IMR-90 (cell line): ENCODE measurements around the gene SCN10A. TPM values are rescaled to one million over a fixed set of nuclear protein-coding genes. Genes with fewer than 3 reads are reported as not detected.
A peak's percentile ranks its signal among the peaks of the same experiment; 100 is the strongest.

Experiments used
- ATAC-seq: fragments of 200-7000 bp; cut with Tn5 transposase; 2 replicates; pipeline ENCODE4 v1.9.1; 2020; ENCODE audit warnings: low read depth, mild to moderate bottlenecking, moderate library complexity
- BruUV-seq: library from RNA; stranded (reverse); fragments of 400-500 nt; replicated peaks from 2 replicates; lab custom pipeline; 2021; lab: Mats Ljungman, UMichigan
- CTCF ChIA-PET: fragments of 300-600 bp; formaldehyde crosslinking; extraction: SDS; loops from one replicate; lab custom pipeline; 2021; ENCODE audit warnings: antibody characterized with exemption; lab: Yijun Ruan, JAX
- POLR2A ChIA-PET: fragments of 300-600 bp; sonication (Branson Sonifier 250); formaldehyde crosslinking; loops from one replicate; lab custom pipeline; 2022; ENCODE audit warnings: antibody characterized with exemption; ENCODE audit not compliant: unreplicated experiment; lab: Charles Lee
- DNase-seq: peaks from one replicate; pipeline ENCODE4 v3.0.0; 2013
- H2AFZ ChIP-seq: replicated peaks from 2 replicates; pipeline ENCODE3; 2013; ENCODE audit warnings: low read length, mild to moderate bottlenecking; ENCODE audit not compliant: poor library complexity
- H2AK5ac ChIP-seq: 2 replicates; pipeline ENCODE4 v1.6.1; 2013; ENCODE audit warnings: low read depth, low read length, inconsistent platforms
- H2AK9ac ChIP-seq: replicated peaks from 2 replicates; pipeline ENCODE3; 2013; ENCODE audit warnings: mild to moderate bottlenecking, low read depth, low read length, moderate library complexity; ENCODE audit not compliant: poor library complexity
- H2BK120ac ChIP-seq: 2 replicates; pipeline ENCODE4 v1.6.1; 2013; ENCODE audit warnings: low read depth, low read length, inconsistent platforms
- H2BK15ac ChIP-seq: 3 replicates; pipeline ENCODE4 v1.6.1; 2013; ENCODE audit warnings: low read depth, low read length, inconsistent platforms
- H2BK20ac ChIP-seq: 2 replicates; pipeline ENCODE4 v1.6.1; 2013; ENCODE audit warnings: low read depth, mild to moderate bottlenecking, inconsistent platforms, low read length, moderate library complexity
- H2BK5ac ChIP-seq: 2 replicates; pipeline ENCODE4 v1.6.1; 2013; ENCODE audit warnings: mild to moderate bottlenecking, low read depth, low read length, inconsistent platforms; ENCODE audit not compliant: poor library complexity, severe bottlenecking
- H3K14ac ChIP-seq: replicated peaks from 2 replicates; pipeline ENCODE4 v1.6.1; 2013; ENCODE audit warnings: low read depth, low read length, inconsistent platforms
- H3K18ac ChIP-seq: 2 replicates; pipeline ENCODE4 v1.6.1; 2013; ENCODE audit warnings: low read depth, low read length, control low read depth
- H3K23ac ChIP-seq: 2 replicates; pipeline ENCODE4 v1.6.1; 2013; ENCODE audit warnings: low read depth, low read length, inconsistent platforms
- H3K27ac ChIP-seq: 2 replicates; pipeline ENCODE4 v1.5.1; 2013; ENCODE audit warnings: mild to moderate bottlenecking, control low read depth, low read length; ENCODE audit not compliant: insufficient read depth
- H3K27me3 ChIP-seq: 2 replicates; pipeline ENCODE4 v1.6.1; 2013; ENCODE audit warnings: low read length; ENCODE audit not compliant: control insufficient read depth, insufficient read depth
- H3K36me3 ChIP-seq: 2 replicates; pipeline ENCODE4 v1.6.1; 2013; ENCODE audit warnings: low read length, mixed read lengths; ENCODE audit not compliant: control insufficient read depth, insufficient read depth
- H3K4ac ChIP-seq: 2 replicates; pipeline ENCODE4 v1.6.1; 2013; ENCODE audit warnings: low read depth, low read length, inconsistent platforms
- H3K4me1 ChIP-seq: 2 replicates; pipeline ENCODE4 v1.6.1; 2013; ENCODE audit warnings: low read length, mixed read lengths; ENCODE audit not compliant: control insufficient read depth, insufficient read depth
- H3K4me2 ChIP-seq: 2 replicates; pipeline ENCODE4 v1.6.1; 2013; ENCODE audit warnings: low read depth, mild to moderate bottlenecking, control low read depth, low read length, moderate library complexity
- H3K4me3 ChIP-seq: 2 replicates; pipeline ENCODE4 v1.5.1; 2013; ENCODE audit warnings: low read depth, mild to moderate bottlenecking, control low read depth, low read length, moderate library complexity; ENCODE audit not compliant: insufficient read depth
- H3K56ac ChIP-seq: 2 replicates; pipeline ENCODE4 v1.6.1; 2013; ENCODE audit warnings: low read length, inconsistent platforms; ENCODE audit not compliant: insufficient read depth; ENCODE audit errors: extremely low read depth
- H3K79me1 ChIP-seq, 2 experiments: 2 replicates each; pipeline ENCODE4 v1.6.1; 2013; ENCODE audit warnings: low read length in 2 of 2, inconsistent platforms in 1 of 2, low read depth in 1 of 2
- H3K9ac ChIP-seq: 2 replicates; pipeline ENCODE4 v1.6.1; 2013; ENCODE audit warnings: low read depth, low read length, control low read depth
- H3K9me1 ChIP-seq: 2 replicates; pipeline ENCODE4 v1.6.1; 2013; ENCODE audit warnings: low read length, inconsistent platforms; ENCODE audit not compliant: insufficient read depth
- H3K9me3 ChIP-seq: 2 replicates; pipeline ENCODE4 v1.6.1; 2013; ENCODE audit warnings: low read length; ENCODE audit not compliant: control insufficient read depth, insufficient read depth
- H4K20me1 ChIP-seq: 2 replicates; pipeline ENCODE4 v1.6.1; 2013; ENCODE audit warnings: low read length, inconsistent platforms; ENCODE audit not compliant: insufficient read depth
- H4K5ac ChIP-seq: 2 replicates; pipeline ENCODE4 v1.6.1; 2013; ENCODE audit warnings: mild to moderate bottlenecking, low read depth, low read length, control low read depth
- H4K8ac ChIP-seq, 2 experiments: 2 replicates each; pipeline ENCODE4 v1.6.1; 2013; ENCODE audit warnings: low read depth in 2 of 2, low read length in 2 of 2, control low read depth in 1 of 2, inconsistent platforms in 1 of 2
- H4K91ac ChIP-seq: 2 replicates; pipeline ENCODE4 v1.6.1; 2013; ENCODE audit warnings: low read depth, low read length, inconsistent platforms; ENCODE audit not compliant: insufficient read depth
- CEBPB ChIP-seq: IDR thresholded peaks from 2 replicates; pipeline ENCODE4 v1.6.1; 2012; ENCODE audit warnings: low read depth, low read length, improper control_type of control experiment
- CTCF ChIP-seq: conservative IDR thresholded peaks from 2 replicates; pipeline ENCODE4 v1.5.1; 2012; ENCODE audit warnings: mild to moderate bottlenecking, low read depth, low read length, improper control_type of control experiment
- FOS ChIP-seq: fragments of 150-350 bp; IDR thresholded peaks from 2 replicates; pipeline ENCODE4 v1.6.1; 2016; ENCODE audit warnings: low read depth, low read length
- MAFK ChIP-seq: IDR thresholded peaks from 2 replicates; pipeline ENCODE4 v1.6.1; 2012; ENCODE audit warnings: low read depth, low read length, improper control_type of control experiment
- MAZ ChIP-seq: IDR thresholded peaks from 2 replicates; pipeline ENCODE4 v1.6.1; 2012; ENCODE audit warnings: low read depth, mild to moderate bottlenecking, low read length, improper control_type of control experiment, moderate library complexity, borderline replicate concordance
- NFE2L2 ChIP-seq: fragments of 150-350 bp; IDR thresholded peaks from 2 replicates; pipeline ENCODE4 v1.6.1; 2016; ENCODE audit warnings: low read depth, mild to moderate bottlenecking, low read length
- WGBS, 2 experiments: methylation state at CpG; one replicate each; pipeline versions ENCODE4 v1.1.5 to v1.1.7; 2013; ENCODE audit warnings: missing lambda C conversion rate in 2 of 2; ENCODE audit not compliant: insufficient read length in 1 of 2; ENCODE audit errors: extremely low coverage in 2 of 2; 5-methylcytosine and 5-hydroxymethylcytosine counted together
- dilution Hi-C: fragments of 300-500 bp; cut with HindIII; formaldehyde crosslinking; loops from one replicate; pipeline ENCODE4 v1.14.3; 2018; ENCODE audit warnings: low sequenced_read_pairs; ENCODE audit not compliant: unreplicated experiment
- in situ Hi-C: fragments of 300-500 bp; cut with MboI; formaldehyde crosslinking; loops from 3 replicates; pipeline ENCODE4 v1.14.3; 2019; ENCODE audit warnings: low sequenced_read_pairs, inconsistent platforms, mixed read lengths
- intact Hi-C: fragments of 100-400 bp; cut with micrococcal nuclease; formaldehyde crosslinking; loops from 2 replicates; pipeline ENCODE4 v1.10.0; 2022
- polyA plus RNA-seq, 3 experiments: library from polyadenylated mRNA; depleted of rRNA; stranded (reverse); fragments of >200 nt; gene quantifications; 2 replicates each; pipeline ENCODE4 v1.2.3, GENCODE V29; 2012; ENCODE audit warnings: low replicate concordance in 1 of 3
- total RNA-seq: library from RNA; depleted of rRNA; stranded (reverse); fragments of >200 nt; gene quantifications from 2 replicates; pipeline ENCODE4 v1.2.3, GENCODE V29; 2012

SCN10A gene
- total and polyA plus RNA-seq, 2 of the 4 experiments (the other 2 are of a cell fraction): not detected

DNA sequence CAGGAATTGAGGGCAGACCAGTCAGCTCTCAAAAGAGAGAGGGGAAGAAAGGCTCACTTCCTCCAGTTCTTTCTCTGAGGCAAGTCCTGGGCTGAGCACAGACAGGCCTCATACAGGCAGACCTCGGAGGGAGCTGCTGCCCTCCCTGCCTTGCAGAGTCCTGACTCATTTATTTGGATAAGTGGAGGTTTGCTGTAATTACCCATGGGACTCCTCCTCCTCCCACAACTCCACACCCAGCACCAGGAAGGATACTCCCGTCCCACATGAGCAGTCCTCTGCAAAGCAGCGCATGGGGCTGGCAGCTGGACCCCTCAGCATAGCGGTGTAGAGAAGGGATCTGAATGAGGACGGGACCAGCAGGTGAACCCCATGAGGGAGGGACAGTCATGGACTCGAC is 13.4 kb upstream of the SCN10A start:
- dilution Hi-C loops (no loop called here), in situ Hi-C loops (no loop called here)

More for the DNA sequence above, 13.4 kb upstream of the SCN10A start:
- CTCF ChIA-PET: interaction anchor here (0.8 kb wide), 1 partner anchor 346 kb away, joined by 3 read pairs; no protein-coding TSS in a partner anchor
- Histone ChIP-seq H3K27ac (peak overlapping the region; percentile 97), H4K20me1 (no peaks in the 10 kb centered on the region), H3K9me1 (peaks cover 21% of the 10 kb centered on the region), H3K4ac (peak overlapping the region; percentile 99), H3K23ac (peak overlapping the region; percentile 99), H2AFZ (peak overlapping the region; percentile 94), H3K56ac (peak overlapping the region; percentile 91), H2AK5ac (peak overlapping the region; percentile 76), H2AK9ac (peak overlapping the region; percentile 89), H3K79me1 (no peaks in the 10 kb centered on the region; a peak in 1 of 4 replicates), H3K4me3 (no peak overlapping the region), H2BK120ac (peak overlapping the region; percentile 100), H3K4me2 (peak overlapping the region; percentile 54), H3K14ac (peak overlapping the region; percentile 92), H3K18ac (peak overlapping the region; percentile 99), H2BK5ac (peak overlapping the region; percentile 93), H3K27me3 (no peaks in the 10 kb centered on the region), H2BK20ac (peak overlapping the region; percentile 96), H3K9ac (peak overlapping the region; percentile 88), H3K36me3 (no peaks in the 10 kb centered on the region), H3K9me3 (no peaks in the 10 kb centered on the region), H4K91ac (peak overlapping the region; percentile 99), H2BK15ac (peak overlapping the region; percentile 94; the same call in 2 of the 3 replicates), H4K8ac (peak overlapping the region; percentile 74 to 95), H3K4me1 (peaks cover 18% of the 10 kb centered on the region), H4K5ac (peak overlapping the region; percentile 99)
- intact Hi-C loops: no loop called here
- no TSS peak for BruUV-seq
- ATAC-seq: peak; percentile 96
- POLR2A ChIA-PET: interaction anchor here (0.6 kb wide), 1 partner anchor 285 kb away, joined by 5 read pairs; no protein-coding TSS in a partner anchor
- WGBS, 2 experiments: no CpG with 5 or more reads among the region's 6 CpGs
- peak; percentile 89 for DNase-seq
- TF ChIP-seq MAZ (peak; percentile 56; the same call in 1 of the 2 replicates), NFE2L2 (0 out of 2 replicates have a peak, but pooled peaks have one; percentile 14), CEBPB (peak; percentile 18; the same call in 1 of the 2 replicates), MAFK (no peak), CTCF (no peak), FOS (peak; percentile 62)
